Right lobe of liver (tissue), 6 donors: ENCODE results near the gene ZNF385A. TPM values are rescaled to one million over a fixed set of nuclear protein-coding genes. Genes with fewer than 3 reads are reported as not detected.
A peak's percentile ranks its signal among the peaks of the same experiment; 100 is the strongest.

Experiments
- ATAC-seq, 4 donors: fragments of 200-7000 bp; cut with Tn5 transposase; one replicate each; pipeline ENCODE4 v1.9.1; 2020; ENCODE audit warnings: mild to moderate bottlenecking in 4 of 4, moderate library complexity in 4 of 4
- DNase-seq, 3 donors: peaks; one replicate each; pipeline ENCODE4 v3.0.0-alpha.2; 2020
- H3K27ac ChIP-seq, 3 donors: fragments of 200-600 bp; one replicate each; pipeline ENCODE4 v1.8.0; 2022
- H3K27me3 ChIP-seq, 2 donors: fragments of 200-600 bp; one replicate each; pipeline ENCODE4 v1.8.0; 2022
- H3K36me3 ChIP-seq, 4 donors: fragments of 200-600 bp; sonication (generic) in 1 of 4; one replicate each; pipeline versions ENCODE4 v1.5.1 to v1.8.0; 2017 to 2022; ENCODE audit warnings: control low read depth in 1 of 4
- H3K4me1 ChIP-seq, 4 donors: fragments of 200-600 bp; sonication (generic) in 1 of 4; one replicate each; pipeline versions ENCODE4 v1.5.1 to v1.8.0; 2017 to 2022; ENCODE audit warnings: control low read depth in 1 of 4
- H3K4me3 ChIP-seq, 3 donors: fragments of 200-600 bp; one replicate each; pipeline ENCODE4 v1.8.0; 2022
- H3K9me3 ChIP-seq, 4 donors: fragments of 200-600 bp; sonication (generic) in 1 of 4; one replicate each; pipeline versions ENCODE4 v1.5.1 to v1.8.0; 2017 to 2022; ENCODE audit warnings: control low read depth in 1 of 4
- POLR2A ChIP-seq: fragments of 450-650 bp; IDR thresholded peaks from one replicate; pipeline ENCODE4 v1.6.1; 2017; ENCODE audit warnings: antibody characterized with exemption, mild to moderate bottlenecking
- WGBS: methylation state at CpG from one replicate; pipeline ENCODE4 v1.1.6; 2018; ENCODE audit warnings: low coverage, low lambda C conversion rate; ENCODE audit not compliant: insufficient coverage; ENCODE audit errors: missing lambda C conversion rate; 5-methylcytosine and 5-hydroxymethylcytosine counted together
- intact Hi-C, 2 donors: fragments of 100-400 bp; cut with DNase I; formaldehyde crosslinking; loops; one replicate each; pipeline versions ENCODE4 v1.11.2 to v1.14.1; 2022
- total RNA-seq, 6 experiments: library from RNA; depleted of rRNA in 2 of 6; stranded (reverse); fragments of >200 nt in 2 of 6; fragmentation: NEBNext Ultra II Directional in 3 of 6; extraction: Animal tissue kit (Norgen Biotek cat#: 25700) in 3 of 6; gene quantifications; one replicate each; pipeline versions ENCODE4 v1.1.0 to v1.2.4, GENCODE V29; 2016 to 2023
- TF ChIP-seq, protein P1 (sequence below), 4 donors: fragments of 200-600 bp in 3 of 4; fragments of 450-650 bp in 1 of 4; IDR thresholded peaks; one replicate each; pipeline versions ENCODE4 v1.5.1 to v1.8.0; 2016 to 2022; ENCODE audit warnings: antibody characterized with exemption in 4 of 4, mild to moderate bottlenecking in 2 of 4
- donor health status: DM: no; HTN: yes; CAD: no.
- donor health status: DM: no; HTN: no; CAD: no.
- donor health status: DM: no; HTN: no; CAD: no.
- donor health status: DM: no; HTN: yes; CAD: no.
- donor health status: DM: no; HTN: yes; CAD: no.

Gene ZNF385A
- total RNA-seq, 6 experiments from 2014 or later, result 2.4 to 9.3 (median 3.7) TPM

DNA sequence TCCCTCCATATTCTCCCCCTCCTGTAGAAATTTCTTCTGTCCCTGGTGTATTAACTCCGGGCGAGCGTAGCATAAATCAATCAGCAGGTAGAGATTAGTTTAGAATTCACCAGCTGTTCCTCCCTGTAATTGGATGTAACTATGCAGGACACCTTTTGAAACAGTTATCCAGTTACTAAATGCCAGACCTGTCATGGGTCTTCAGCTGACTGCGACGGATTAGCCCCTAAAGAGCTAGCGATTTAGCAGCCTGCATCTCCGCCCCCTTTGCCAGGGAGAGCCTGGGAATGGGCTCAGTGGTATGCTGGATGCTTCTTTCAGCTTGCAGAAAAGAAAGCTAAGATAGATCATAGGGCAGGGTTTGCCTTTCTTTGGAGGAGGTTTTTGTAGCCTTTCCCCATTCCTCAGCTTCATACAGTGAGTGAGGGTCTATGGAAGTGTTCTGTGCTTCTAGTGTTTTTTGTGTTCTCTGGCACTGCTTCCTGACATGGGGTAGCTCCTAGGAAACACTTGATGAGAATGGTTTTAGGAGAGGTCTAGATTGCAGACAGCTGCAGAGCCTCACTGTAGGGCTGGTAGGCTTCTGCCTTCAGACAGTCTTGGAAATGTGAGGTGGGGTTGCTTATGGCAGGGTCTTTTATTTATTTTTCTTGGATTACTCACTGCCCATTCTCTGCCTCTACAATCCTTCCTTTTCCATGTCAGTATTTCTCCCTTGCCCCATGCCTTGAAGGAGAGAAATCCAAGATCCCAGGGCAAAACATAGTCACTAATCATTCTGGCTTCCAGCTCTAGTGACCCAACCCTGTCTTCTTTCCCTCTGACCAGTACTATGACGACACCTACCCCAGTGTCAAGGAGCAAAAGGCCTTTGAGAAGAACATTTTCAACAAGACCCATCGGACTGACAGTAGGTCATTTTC is 42.9 kb downstream of the ZNF385A start:
- H3K4me1 ChIP-seq, result peaks cover 0 to 26% (median 8%) of the 10 kb centered on the region in 4 donors
- WGBS, result 87% methylated on average over 9 of the region's 9 CpGs
- peaks cover 0 to 59% (median 28%) of the 10 kb centered on the region in 4 donors for H3K36me3 ChIP-seq
- no peak for TF ChIP-seq POLR2A
- TF ChIP-seq, protein P1, sequence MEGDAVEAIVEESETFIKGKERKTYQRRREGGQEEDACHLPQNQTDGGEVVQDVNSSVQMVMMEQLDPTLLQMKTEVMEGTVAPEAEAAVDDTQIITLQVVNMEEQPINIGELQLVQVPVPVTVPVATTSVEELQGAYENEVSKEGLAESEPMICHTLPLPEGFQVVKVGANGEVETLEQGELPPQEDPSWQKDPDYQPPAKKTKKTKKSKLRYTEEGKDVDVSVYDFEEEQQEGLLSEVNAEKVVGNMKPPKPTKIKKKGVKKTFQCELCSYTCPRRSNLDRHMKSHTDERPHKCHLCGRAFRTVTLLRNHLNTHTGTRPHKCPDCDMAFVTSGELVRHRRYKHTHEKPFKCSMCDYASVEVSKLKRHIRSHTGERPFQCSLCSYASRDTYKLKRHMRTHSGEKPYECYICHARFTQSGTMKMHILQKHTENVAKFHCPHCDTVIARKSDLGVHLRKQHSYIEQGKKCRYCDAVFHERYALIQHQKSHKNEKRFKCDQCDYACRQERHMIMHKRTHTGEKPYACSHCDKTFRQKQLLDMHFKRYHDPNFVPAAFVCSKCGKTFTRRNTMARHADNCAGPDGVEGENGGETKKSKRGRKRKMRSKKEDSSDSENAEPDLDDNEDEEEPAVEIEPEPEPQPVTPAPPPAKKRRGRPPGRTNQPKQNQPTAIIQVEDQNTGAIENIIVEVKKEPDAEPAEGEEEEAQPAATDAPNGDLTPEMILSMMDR (IDR thresholded peaks at IDR 0.05), result no peak
- H3K27ac ChIP-seq, result no peak overlapping the region
- H3K4me3 ChIP-seq, result no peak overlapping the region
- ATAC-seq (no peak), DNase-seq (no peak)
- no peaks in the 10 kb centered on the region for H3K27me3 ChIP-seq
- intact Hi-C loops, result no loop called here
- H3K9me3 ChIP-seq, result no peaks in the 10 kb centered on the region

GRCh38 chr12:54340846-54341245 is 43.7 kb downstream of the ZNF385A start:
- peaks cover 0 to 52% (median 25%) of the 10 kb centered on the region in 4 donors for H3K36me3 ChIP-seq
- no peaks in the 10 kb centered on the region for H3K27me3 ChIP-seq
- no peak overlapping the region for H3K4me3 ChIP-seq
- TF ChIP-seq, protein P1 (IDR thresholded peaks at IDR 0.05), result no peak
- no peak for TF ChIP-seq POLR2A
- intact Hi-C loops, result no loop called here
- H3K9me3 ChIP-seq, result no peaks in the 10 kb centered on the region
- peaks cover 0 to 34% (median 9%) of the 10 kb centered on the region in 4 donors for H3K4me1 ChIP-seq
- 93% methylated on average over 7 of the region's 7 CpGs for WGBS
- DNase-seq (no peak), ATAC-seq (no peak)
- no peak overlapping the region for H3K27ac ChIP-seq

DNA sequence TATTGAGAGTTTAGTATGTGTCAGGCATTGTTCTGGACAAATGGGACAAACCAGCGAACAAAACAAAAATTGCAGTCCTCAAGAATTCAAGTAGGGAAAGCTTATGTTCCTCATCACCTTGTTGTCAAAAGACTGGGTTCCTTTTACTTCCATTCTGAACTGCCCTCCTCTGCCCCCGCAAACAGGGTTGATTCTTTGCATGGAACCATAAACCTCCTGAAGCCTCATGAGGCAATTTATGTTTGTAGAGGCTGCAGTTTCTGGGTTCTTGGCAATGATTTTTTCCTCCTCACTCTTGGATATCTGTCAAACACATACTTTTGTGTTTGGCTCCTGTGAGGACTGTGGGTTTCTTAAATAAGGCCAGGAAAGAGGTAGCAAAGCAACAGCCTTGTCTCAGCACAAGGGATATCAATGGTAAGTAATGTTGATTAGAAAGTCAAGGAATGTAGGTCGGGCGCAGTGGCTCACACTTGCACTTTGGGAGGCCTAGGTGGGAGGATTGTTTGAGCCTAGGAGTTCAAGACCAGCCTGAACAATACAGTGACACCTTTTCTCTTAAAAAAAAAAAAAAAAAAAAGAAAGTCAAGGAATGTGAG is 45.7 kb downstream of the ZNF385A start:
- intact Hi-C loops, result no loop called here
- H3K9me3 ChIP-seq, result no peaks in the 10 kb centered on the region
- TF ChIP-seq, protein P1 (IDR thresholded peaks at IDR 0.05), result no peak
- TF ChIP-seq POLR2A, result no peak
- DNase-seq (no peak), ATAC-seq (no peak)
- H3K4me3 ChIP-seq, result no peak overlapping the region
- H3K27me3 ChIP-seq, result no peaks in the 10 kb centered on the region
- H3K27ac ChIP-seq, result no peak overlapping the region
- 94% methylated on average over 2 of the region's 4 CpGs for WGBS
- H3K36me3 ChIP-seq, result peaks cover 0 to 32% (median 15%) of the 10 kb centered on the region in 4 donors
- peaks cover 0 to 38% (median 9%) of the 10 kb centered on the region in 4 donors for H3K4me1 ChIP-seq

DNA sequence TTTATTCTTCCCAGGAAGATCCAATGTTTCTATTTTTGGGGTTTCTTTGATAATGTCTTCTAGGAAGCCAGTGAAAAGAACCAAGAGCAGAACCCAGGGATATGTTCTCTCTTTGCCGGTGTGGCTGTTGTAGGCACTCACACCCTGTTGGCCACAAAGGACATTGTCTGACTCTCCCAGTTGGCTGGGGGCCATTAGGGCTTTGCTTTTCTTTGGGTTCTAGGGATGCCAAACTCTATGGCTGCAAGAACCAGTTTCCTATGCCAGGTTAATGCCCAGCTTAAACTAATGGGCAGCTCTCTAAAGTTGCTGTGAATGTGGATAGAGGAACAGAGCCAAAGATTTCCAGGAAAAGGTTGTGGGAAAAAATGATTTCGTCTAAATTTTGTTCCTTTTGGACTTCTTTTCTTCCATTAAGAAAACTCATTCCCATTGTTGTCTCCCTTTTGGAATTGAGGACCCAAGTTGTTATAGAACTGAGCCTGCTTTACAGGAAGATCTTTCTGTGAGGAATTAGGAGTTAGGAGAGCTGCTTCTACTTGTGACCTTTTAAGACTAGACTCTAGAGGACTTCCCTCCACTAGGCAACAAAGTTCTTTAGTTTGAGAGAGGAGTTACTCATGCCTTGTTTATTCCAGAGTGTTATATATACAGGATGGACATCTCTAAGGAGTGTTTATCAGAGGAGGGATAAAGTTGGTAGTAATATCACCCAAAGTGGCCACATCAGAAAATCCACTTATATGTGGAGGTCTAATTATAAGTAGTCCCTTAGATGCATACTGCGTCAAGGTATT is 46.5 kb downstream of the ZNF385A start:
- Histone ChIP-seq H3K9me3 (no peaks in the 10 kb centered on the region), H3K27me3 (no peaks in the 10 kb centered on the region), H3K4me1 (peaks cover 0 to 38% (median 9%) of the 10 kb centered on the region in 4 donors), H3K27ac (no peak overlapping the region), H3K4me3 (no peak overlapping the region), H3K36me3 (peaks cover 0 to 24% (median 11%) of the 10 kb centered on the region in 4 donors)
- ATAC-seq (peak in 3 of 4 donors; percentile 41 to 54 (median 50)), DNase-seq (no peak)
- WGBS, result 62% methylated on average over 3 of the region's 3 CpGs
- no peak for TF ChIP-seq POLR2A
- TF ChIP-seq, protein P1 (IDR thresholded peaks at IDR 0.05), result no peak
- intact Hi-C loops, result no loop called here
